Measurements from ENCODE around the gene FARS2.

DNA sequence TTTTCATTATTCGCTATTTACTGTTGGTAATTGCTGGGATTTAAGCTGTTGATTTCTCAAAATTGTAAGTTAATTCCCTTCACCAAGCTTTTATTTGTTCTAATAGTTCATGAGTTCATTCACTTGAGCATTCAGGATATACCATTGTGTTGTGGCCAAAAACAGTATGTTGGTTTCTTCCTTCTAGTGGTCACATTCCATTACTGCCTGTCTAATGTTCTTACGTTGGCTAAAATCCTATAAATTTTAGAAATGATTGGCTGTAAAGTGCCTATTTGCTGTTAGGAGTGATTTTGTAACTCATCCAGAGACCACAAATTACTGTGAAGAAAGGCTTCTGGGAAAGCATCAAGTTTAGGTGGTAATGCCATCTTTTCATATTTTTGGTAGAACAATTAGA, 76.3 kb downstream of the FARS2 start:
- TF ChIP-seq POLR2A (IDR thresholded peaks at IDR 0.05; ENCODE audit: low read length) = no peak
- TF ChIP-seq GATA1 (IDR thresholded peaks at IDR 0.05; ENCODE audit: low read depth, low read length) = no peak
